Gastrocnemius medialis (tissue), 4 donors: ENCODE data around the gene RILPL2.

Experiments
- POLR2A ChIP-seq, 2 donors: fragments of 450-650 bp; IDR thresholded peaks; one replicate each; pipeline ENCODE4 v1.6.1; 2017; ENCODE audit warnings: antibody characterized with exemption in 2 of 2, mild to moderate bottlenecking in 2 of 2, moderate library complexity in 2 of 2
- TF ChIP-seq, protein P1 (sequence below), 5 experiments: fragments of 450-650 bp in 3 of 5; fragments of 200-600 bp in 2 of 5; sonication (generic) in 2 of 5; IDR thresholded peaks in 4 of 5; conservative IDR thresholded peaks in 1 of 5; 1 replicate in 4 of 5; 2 replicates in 1 of 5; pipeline ENCODE4 v1.5.1; 2016 to 2019; ENCODE audit warnings: antibody characterized with exemption in 5 of 5, mild to moderate bottlenecking in 3 of 5, moderate library complexity in 3 of 5

DNA sequence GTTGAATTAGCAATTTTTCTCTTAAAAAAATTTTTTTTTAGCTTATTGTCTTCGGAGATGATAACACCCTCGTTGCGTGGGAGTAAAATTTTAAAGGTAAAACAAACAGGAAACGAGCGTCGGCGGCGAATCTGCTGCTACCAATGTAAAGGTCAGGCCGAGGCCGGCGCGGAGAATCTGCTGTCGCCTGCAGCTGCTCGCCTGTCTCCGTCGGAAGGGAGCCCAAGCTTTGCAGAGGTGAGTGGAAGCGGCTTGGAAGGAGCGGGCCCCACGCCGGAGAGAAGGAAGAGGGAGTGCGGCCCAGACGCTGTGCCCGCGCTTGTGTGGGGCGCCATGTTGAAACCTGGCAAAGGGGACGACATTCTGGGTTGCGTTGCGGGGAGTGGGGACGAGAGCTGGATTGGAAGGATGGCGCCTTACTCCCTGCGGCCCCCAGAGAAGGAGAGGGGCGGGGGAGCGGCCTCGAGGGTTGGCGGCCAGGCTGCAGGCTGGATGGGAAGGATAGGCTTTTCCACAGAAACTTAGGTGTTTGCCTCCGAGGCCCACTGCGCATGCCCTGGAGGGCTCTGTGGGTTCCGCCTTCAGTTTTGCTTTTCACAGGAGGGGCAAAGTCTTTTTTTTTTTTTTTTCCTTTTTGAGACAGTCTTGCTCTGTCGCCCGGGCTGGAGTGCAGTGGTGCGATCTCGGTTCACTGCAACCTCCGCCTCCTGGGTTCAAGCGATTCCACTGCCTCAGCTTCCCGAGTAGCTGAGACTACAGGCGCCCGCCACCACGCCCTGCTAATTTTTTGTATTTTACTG lies 21.7 kb upstream of the RILPL2 start, which contains the start of gene SNRNP35:
- TF ChIP-seq, protein P1, sequence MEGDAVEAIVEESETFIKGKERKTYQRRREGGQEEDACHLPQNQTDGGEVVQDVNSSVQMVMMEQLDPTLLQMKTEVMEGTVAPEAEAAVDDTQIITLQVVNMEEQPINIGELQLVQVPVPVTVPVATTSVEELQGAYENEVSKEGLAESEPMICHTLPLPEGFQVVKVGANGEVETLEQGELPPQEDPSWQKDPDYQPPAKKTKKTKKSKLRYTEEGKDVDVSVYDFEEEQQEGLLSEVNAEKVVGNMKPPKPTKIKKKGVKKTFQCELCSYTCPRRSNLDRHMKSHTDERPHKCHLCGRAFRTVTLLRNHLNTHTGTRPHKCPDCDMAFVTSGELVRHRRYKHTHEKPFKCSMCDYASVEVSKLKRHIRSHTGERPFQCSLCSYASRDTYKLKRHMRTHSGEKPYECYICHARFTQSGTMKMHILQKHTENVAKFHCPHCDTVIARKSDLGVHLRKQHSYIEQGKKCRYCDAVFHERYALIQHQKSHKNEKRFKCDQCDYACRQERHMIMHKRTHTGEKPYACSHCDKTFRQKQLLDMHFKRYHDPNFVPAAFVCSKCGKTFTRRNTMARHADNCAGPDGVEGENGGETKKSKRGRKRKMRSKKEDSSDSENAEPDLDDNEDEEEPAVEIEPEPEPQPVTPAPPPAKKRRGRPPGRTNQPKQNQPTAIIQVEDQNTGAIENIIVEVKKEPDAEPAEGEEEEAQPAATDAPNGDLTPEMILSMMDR (IDR thresholded peaks at IDR 0.05 in 4 of 5, conservative IDR thresholded peaks at IDR 0.05 in 1 of 5), result no peak
- TF ChIP-seq POLR2A (IDR thresholded peaks at IDR 0.05), result peak; percentile 51 to 55
